Activated gamma-delta T cell (primary cell): ENCODE results near the gene CTSA.

Source experiments
- DNase-seq: peaks from one replicate; lab custom pipeline; 2025; lab: John Stamatoyannopoulos, UW
- total RNA-seq, 2 donors: gene quantifications; one replicate each; lab custom pipeline; 2026; lab: John Stamatoyannopoulos, UW

CTSA gene
- 106 to 139 reads per million in 2 donors for total RNA-seq

- DNase-seq: peak; percentile 63
These were observed at the start of gene CTSA, which contains the start of gene NEURL2 for GRCh38 chr20:45890985-45891983. Gene CTSA, plus strand, starts transcription at chr20:45891335. Its CDS starts 234 bp downstream, at chr20:45891569. Gene NEURL2, minus strand, starts transcription at chr20:45891208. Its CDS starts 217 bp downstream, at chr20:45890991.

GRCh38 chr20:45841407-45842129, 49.6 kb upstream of the CTSA start:
- DNase-seq: no peak

GRCh38 chr20:45842169-45842812, 48.8 kb upstream of the CTSA start:
- DNase-seq: no peak

- DNase-seq: no peak
These were observed 47.6 kb upstream of the CTSA start for GRCh38 chr20:45843506-45843905.

- DNase-seq: no peak
These were observed 45.7 kb upstream of the CTSA start for GRCh38 chr20:45845452-45845851.

- DNase-seq: no peak
These were observed 42.7 kb upstream of the CTSA start for GRCh38 chr20:45848421-45848820.

GRCh38 chr20:45848969-45849582, 42.1 kb upstream of the CTSA start:
- DNase-seq: no peak

- no peak for DNase-seq
These were observed 40.9 kb upstream of the CTSA start for GRCh38 chr20:45850238-45850637.

- no peak for DNase-seq
These were observed 40.2 kb upstream of the CTSA start for GRCh38 chr20:45850926-45851325.

GRCh38 chr20:45851501-45851900, 39.6 kb upstream of the CTSA start:
- DNase-seq: no peak

GRCh38 chr20:45852326-45852725, 38.8 kb upstream of the CTSA start:
- no peak for DNase-seq

GRCh38 chr20:45853484-45853883, 37.7 kb upstream of the CTSA start:
- DNase-seq: no peak

- DNase-seq: no peak
These were observed 33.8 kb upstream of the CTSA start, which contains the start of the genes ACOT8 and ZSWIM3 for GRCh38 chr20:45857114-45857881. Gene ACOT8, minus strand, starts transcription at chr20:45857392. Its CDS starts 77 bp downstream, at chr20:45857315. Gene ZSWIM3, plus strand, starts transcription at chr20:45857614. Its CDS starts 212 bp downstream, at chr20:45857826.

GRCh38 chr20:45857882-45858216, 33.3 kb upstream of the CTSA start:
- DNase-seq: no peak

GRCh38 chr20:45859916-45860315, 31.2 kb upstream of the CTSA start:
- no peak for DNase-seq

- DNase-seq: no peak
These were observed 30.4 kb upstream of the CTSA start for GRCh38 chr20:45860560-45861220.

GRCh38 chr20:45861221-45862075, 29.7 kb upstream of the CTSA start:
- no peak for DNase-seq

GRCh38 chr20:45863543-45864470, 27.3 kb upstream of the CTSA start:
- DNase-seq: no peak
